ENCODE measurements around the gene RPL21.

The RPL21 gene

DNA sequence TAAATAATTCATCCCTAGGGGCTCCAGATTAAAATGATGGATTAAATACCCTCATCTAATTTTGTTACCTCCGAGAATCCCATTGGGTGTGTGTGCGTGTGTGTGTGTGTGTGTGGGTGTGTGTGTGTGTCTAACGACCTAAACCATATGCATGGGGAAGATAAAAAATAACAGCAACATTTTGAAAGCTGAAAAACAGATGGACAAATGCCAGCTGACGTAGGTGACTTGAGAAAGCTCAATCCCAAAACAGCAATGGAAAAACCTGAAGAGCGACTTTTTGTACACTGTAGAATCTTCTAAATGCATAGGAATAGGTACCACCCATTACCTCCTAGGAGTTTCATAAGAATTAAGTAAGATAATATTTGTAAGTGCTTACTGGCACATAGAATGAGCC is 8.7 kb upstream of the RPL21 start:
- no peak overlapping the region for H2AK5ac ChIP-seq (ENCODE audit: low read length)
- H4K5ac ChIP-seq (ENCODE audit: low read length) = no peak overlapping the region
- no peak overlapping the region for H4K8ac ChIP-seq (ENCODE audit: low read depth, low read length)
- no peak overlapping the region for H3K4ac ChIP-seq (ENCODE audit: low read depth, low read length)
- no CpG with 5 or more reads among the region's 5 CpGs for WGBS (ENCODE audit: extremely low coverage, insufficient coverage, low lambda C conversion rate)
- H2BK15ac ChIP-seq (replicated peaks; ENCODE audit: low read depth) = no peak overlapping the region
- no peaks in the 10 kb centered on the region for H3K79me2 ChIP-seq (ENCODE audit: control insufficient read depth, insufficient read depth, low read length)
- no peak overlapping the region for H3K27ac ChIP-seq (ENCODE audit: low read depth, low read length)
- H3K4me1 ChIP-seq (ENCODE audit: control insufficient read depth, low read depth, low read length) = no peaks in the 10 kb centered on the region
- no peak overlapping the region for H3K23ac ChIP-seq (ENCODE audit: low read length)
- H3K4me3 ChIP-seq (ENCODE audit: low read length) = no peak overlapping the region
- no peaks in the 10 kb centered on the region for H3K79me1 ChIP-seq (ENCODE audit: low read length)
- no peak overlapping the region for H3K18ac ChIP-seq (ENCODE audit: low read length)
- H3K4me2 ChIP-seq (ENCODE audit: low read length) = no peak overlapping the region
- H3K9ac ChIP-seq (ENCODE audit: low read length) = no peak overlapping the region
- H2BK5ac ChIP-seq (ENCODE audit: low read length) = no peak overlapping the region
- no peak for DNase-seq
- no peak overlapping the region for H2BK120ac ChIP-seq (ENCODE audit: low read depth, low read length)
- no peaks in the 10 kb centered on the region for H3K36me3 ChIP-seq (ENCODE audit: control insufficient read depth, insufficient read depth, low read length)
- no peak overlapping the region for H3K56ac ChIP-seq (ENCODE audit: low read length)
- H3K27me3 ChIP-seq (ENCODE audit: insufficient read depth, low read length, poor library complexity) = no peaks in the 10 kb centered on the region

- H3K4me3 ChIP-seq (ENCODE audit: low read length) = no peak overlapping the region
- H3K56ac ChIP-seq (ENCODE audit: low read length) = no peak overlapping the region
- no peak overlapping the region for H2BK15ac ChIP-seq (replicated peaks; ENCODE audit: low read depth)
- no peak for DNase-seq
- no peaks in the 10 kb centered on the region for H3K79me2 ChIP-seq (ENCODE audit: control insufficient read depth, insufficient read depth, low read length)
- no peak overlapping the region for H3K4ac ChIP-seq (ENCODE audit: low read depth, low read length)
- H3K23ac ChIP-seq (ENCODE audit: low read length) = no peak overlapping the region
- no peak overlapping the region for H4K5ac ChIP-seq (ENCODE audit: low read length)
- no peak overlapping the region for H4K8ac ChIP-seq (ENCODE audit: low read depth, low read length)
- H2AK5ac ChIP-seq (ENCODE audit: low read length) = no peak overlapping the region
- no peak overlapping the region for H3K9ac ChIP-seq (ENCODE audit: low read length)
- H3K36me3 ChIP-seq (ENCODE audit: control insufficient read depth, insufficient read depth, low read length) = no peaks in the 10 kb centered on the region
- WGBS (ENCODE audit: extremely low coverage, insufficient coverage, low lambda C conversion rate) = no CpG with 5 or more reads among the region's 7 CpGs
- H3K4me2 ChIP-seq (ENCODE audit: low read length) = no peak overlapping the region
- H3K4me1 ChIP-seq (ENCODE audit: control insufficient read depth, low read depth, low read length) = no peaks in the 10 kb centered on the region
- no peaks in the 10 kb centered on the region for H3K79me1 ChIP-seq (ENCODE audit: low read length)
- H3K27ac ChIP-seq (ENCODE audit: low read depth, low read length) = no peak overlapping the region
- no peak overlapping the region for H3K18ac ChIP-seq (ENCODE audit: low read length)
- no peaks in the 10 kb centered on the region for H3K27me3 ChIP-seq (ENCODE audit: insufficient read depth, low read length, poor library complexity)
- no peak overlapping the region for H2BK120ac ChIP-seq (ENCODE audit: low read depth, low read length)
- no peak overlapping the region for H2BK5ac ChIP-seq (ENCODE audit: low read length)
Observed at GRCh38 chr13:27245610-27246009, 5.7 kb upstream of the RPL21 start.

GRCh38 chr13:27250833-27251165 is 559 bp upstream of the RPL21 start:
- H3K27me3 ChIP-seq (ENCODE audit: insufficient read depth, low read length, poor library complexity) = no peaks in the 10 kb centered on the region
- peak overlapping the region; percentile 68 for H4K5ac ChIP-seq (ENCODE audit: low read length)
- no peak overlapping the region for H4K8ac ChIP-seq (ENCODE audit: low read depth, low read length)
- H3K4me3 ChIP-seq (ENCODE audit: low read length) = peak overlapping the region; percentile 83
- WGBS (ENCODE audit: extremely low coverage, insufficient coverage, low lambda C conversion rate) = no CpG with 5 or more reads among the region's 9 CpGs
- peak overlapping the region; percentile 97 for H3K56ac ChIP-seq (ENCODE audit: low read length)
- no peak overlapping the region for H2BK120ac ChIP-seq (ENCODE audit: low read depth, low read length)
- H3K4me2 ChIP-seq (ENCODE audit: low read length) = peak overlapping the region; percentile 72
- peaks cover 33% of the 10 kb centered on the region for H3K79me2 ChIP-seq (ENCODE audit: control insufficient read depth, insufficient read depth, low read length)
- DNase-seq = no peak
- no peaks in the 10 kb centered on the region for H3K79me1 ChIP-seq (ENCODE audit: low read length)
- H3K18ac ChIP-seq (ENCODE audit: low read length) = no peak overlapping the region
- H3K23ac ChIP-seq (ENCODE audit: low read length) = no peak overlapping the region
- H3K4ac ChIP-seq (ENCODE audit: low read depth, low read length) = no peak overlapping the region
- H3K27ac ChIP-seq (ENCODE audit: low read depth, low read length) = no peak overlapping the region
- H3K4me1 ChIP-seq (ENCODE audit: control insufficient read depth, low read depth, low read length) = no peaks in the 10 kb centered on the region
- no peak overlapping the region for H2AK5ac ChIP-seq (ENCODE audit: low read length)
- no peaks in the 10 kb centered on the region for H3K36me3 ChIP-seq (ENCODE audit: control insufficient read depth, insufficient read depth, low read length)
- peak overlapping the region; percentile 86 for H3K9ac ChIP-seq (ENCODE audit: low read length)
- no peak overlapping the region for H2BK5ac ChIP-seq (ENCODE audit: low read length)
- H2BK15ac ChIP-seq (replicated peaks; ENCODE audit: low read depth) = no peak overlapping the region

GRCh38 chr13:27252467-27252866 is 1.1 kb downstream of the RPL21 start:
- H3K4me2 ChIP-seq (ENCODE audit: low read length) = peak overlapping the region; percentile 97
- peak overlapping the region; percentile 97 for H3K56ac ChIP-seq (ENCODE audit: low read length)
- H2AK5ac ChIP-seq (ENCODE audit: low read length) = no peak overlapping the region
- H3K79me2 ChIP-seq (ENCODE audit: control insufficient read depth, insufficient read depth, low read length) = peaks cover 33% of the 10 kb centered on the region
- peak overlapping the region; percentile 11 for H3K18ac ChIP-seq (ENCODE audit: low read length)
- H3K4me3 ChIP-seq (ENCODE audit: low read length) = peak overlapping the region; percentile 84
- peak overlapping the region; percentile 97 for H3K9ac ChIP-seq (ENCODE audit: low read length)
- peak overlapping the region; percentile 77 for H4K5ac ChIP-seq (ENCODE audit: low read length)
- peaks cover 1% of the 10 kb centered on the region for H3K36me3 ChIP-seq (ENCODE audit: control insufficient read depth, insufficient read depth, low read length)
- H3K27me3 ChIP-seq (ENCODE audit: insufficient read depth, low read length, poor library complexity) = no peaks in the 10 kb centered on the region
- no peak for DNase-seq
- no peak overlapping the region for H3K27ac ChIP-seq (ENCODE audit: low read depth, low read length)
- no peak overlapping the region for H3K4ac ChIP-seq (ENCODE audit: low read depth, low read length)
- H4K8ac ChIP-seq (ENCODE audit: low read depth, low read length) = no peak overlapping the region
- no peak overlapping the region for H2BK15ac ChIP-seq (replicated peaks; ENCODE audit: low read depth)
- H2BK5ac ChIP-seq (ENCODE audit: low read length) = no peak overlapping the region
- H2BK120ac ChIP-seq (ENCODE audit: low read depth, low read length) = no peak overlapping the region
- H3K4me1 ChIP-seq (ENCODE audit: control insufficient read depth, low read depth, low read length) = no peaks in the 10 kb centered on the region
- H3K23ac ChIP-seq (ENCODE audit: low read length) = no peak overlapping the region
- no peaks in the 10 kb centered on the region for H3K79me1 ChIP-seq (ENCODE audit: low read length)

- Histone ChIP-seq H3K27me3 (ENCODE audit: insufficient read depth, low read length, poor library complexity) (no peaks in the 10 kb centered on the region), H2BK15ac (replicated peaks; ENCODE audit: low read depth) (no peak overlapping the region), H2AK5ac (ENCODE audit: low read length) (no peak overlapping the region), H4K8ac (ENCODE audit: low read depth, low read length) (no peak overlapping the region), H4K5ac (ENCODE audit: low read length) (no peak overlapping the region), H3K23ac (ENCODE audit: low read length) (no peak overlapping the region), H3K56ac (ENCODE audit: low read length) (no peak overlapping the region), H3K79me1 (ENCODE audit: low read length) (no peaks in the 10 kb centered on the region), H2BK120ac (ENCODE audit: low read depth, low read length) (no peak overlapping the region), H3K18ac (ENCODE audit: low read length) (no peak overlapping the region), H3K79me2 (ENCODE audit: control insufficient read depth, insufficient read depth, low read length) (peaks cover 23% of the 10 kb centered on the region), H3K36me3 (ENCODE audit: control insufficient read depth, insufficient read depth, low read length) (peaks cover 6% of the 10 kb centered on the region), H2BK5ac (ENCODE audit: low read length) (no peak overlapping the region), H3K4me1 (ENCODE audit: control insufficient read depth, low read depth, low read length) (no peaks in the 10 kb centered on the region), H3K4me3 (ENCODE audit: low read length) (no peak overlapping the region), H3K9ac (ENCODE audit: low read length) (no peak overlapping the region), H3K4ac (ENCODE audit: low read depth, low read length) (no peak overlapping the region), H3K4me2 (ENCODE audit: low read length) (no peak overlapping the region), H3K27ac (ENCODE audit: low read depth, low read length) (no peak overlapping the region)
- whole genome bisulfite sequencing (ENCODE audit: extremely low coverage, insufficient coverage, low lambda C conversion rate) = no CpG with 5 or more reads among the region's 3 CpGs
- no peak for DNase-seq
Observed at GRCh38 chr13:27257233-27257568, 5.8 kb downstream of the RPL21 start.

- Histone ChIP-seq H2AK5ac (ENCODE audit: low read length) (no peak overlapping the region), H3K4me2 (ENCODE audit: low read length) (no peak overlapping the region), H2BK15ac (replicated peaks; ENCODE audit: low read depth) (no peak overlapping the region), H4K5ac (ENCODE audit: low read length) (no peak overlapping the region), H3K79me2 (ENCODE audit: control insufficient read depth, insufficient read depth, low read length) (peaks cover 17% of the 10 kb centered on the region), H4K8ac (ENCODE audit: low read depth, low read length) (no peak overlapping the region), H2BK5ac (ENCODE audit: low read length) (no peak overlapping the region), H3K23ac (ENCODE audit: low read length) (no peak overlapping the region), H3K79me1 (ENCODE audit: low read length) (no peaks in the 10 kb centered on the region), H3K9ac (ENCODE audit: low read length) (no peak overlapping the region), H3K27me3 (ENCODE audit: insufficient read depth, low read length, poor library complexity) (no peaks in the 10 kb centered on the region), H3K4ac (ENCODE audit: low read depth, low read length) (no peak overlapping the region), H3K56ac (ENCODE audit: low read length) (no peak overlapping the region), H3K18ac (ENCODE audit: low read length) (no peak overlapping the region), H3K4me1 (ENCODE audit: control insufficient read depth, low read depth, low read length) (no peaks in the 10 kb centered on the region), H2BK120ac (ENCODE audit: low read depth, low read length) (no peak overlapping the region), H3K36me3 (ENCODE audit: control insufficient read depth, insufficient read depth, low read length) (peaks cover 6% of the 10 kb centered on the region), H3K4me3 (ENCODE audit: low read length) (no peak overlapping the region), H3K27ac (ENCODE audit: low read depth, low read length) (no peak overlapping the region)
- DNase-seq = no peak
- no CpG with 5 or more reads among the region's 11 CpGs for WGBS (ENCODE audit: extremely low coverage, insufficient coverage, low lambda C conversion rate)
Observed at GRCh38 chr13:27257648-27258253, 6.4 kb downstream of the RPL21 start.

Measured in mesendoderm (in vitro differentiated cells).